Frontal cortex (tissue), 4 donors: ENCODE measurements around the gene DOCK8. TPM values are rescaled to one million over a fixed set of nuclear protein-coding genes. Genes with fewer than 3 reads are reported as not detected.
"Not testable (repeated sequence)": the region's sequence is repeated elsewhere in the genome, so short reads cannot be mapped to it uniquely, and the experiment has no call there.

Experiments used
- DNase-seq, 2 donors: peaks; one replicate each; pipeline ENCODE4 v3.0.0; 2012; ENCODE audit warnings: low spot score in 2 of 2
- FAIRE-seq: peaks from 2 replicates; lab custom pipeline; 2012; peaks lifted over from hg19 to GRCh38; lab: Jason Lieb, UNC
- total RNA-seq: library from RNA; depleted of rRNA; stranded (reverse); fragments of >200 nt; gene quantifications from one replicate; pipeline ENCODE4 v1.2.3, GENCODE V29; 2014
- donor health status: control.
- donor health status: control.
- donor health status: control.

Gene DOCK8
- total RNA-seq, 1 donor from 2014 or later: 2.4 TPM

GRCh38 chr9:392077-392804 is 177.6 kb downstream of the DOCK8 start:
- FAIRE-seq: no peak
- DNase-seq: no peak

GRCh38 chr9:394347-395052 is 179.8 kb downstream of the DOCK8 start:
- peak in 1 of 2 donors; percentile 14 for DNase-seq
- FAIRE-seq: no peak

GRCh38 chr9:396396-396795 is 181.7 kb downstream of the DOCK8 start:
- DNase-seq (no peak), FAIRE-seq (no peak)

- DNase-seq (no peak), FAIRE-seq (no peak)
Measured at GRCh38 chr9:398085-398484, 183.4 kb downstream of the DOCK8 start.

GRCh38 chr9:401223-401622 is 186.6 kb downstream of the DOCK8 start:
- no peak for DNase-seq
- no peak for FAIRE-seq

GRCh38 chr9:404234-404633 is 189.6 kb downstream of the DOCK8 start:
- no peak for FAIRE-seq
- no peak for DNase-seq

- FAIRE-seq: no peak
- no peak for DNase-seq
Measured at GRCh38 chr9:405341-405740, 190.7 kb downstream of the DOCK8 start.

GRCh38 chr9:406886-407654 is 192.4 kb downstream of the DOCK8 start:
- DNase-seq: peak in 1 of 2 donors; percentile 16
- FAIRE-seq: no peak

- DNase-seq, FAIRE-seq: not testable (repeated sequence)
Measured at GRCh38 chr9:409655-410054, 195.0 kb downstream of the DOCK8 start.

- DNase-seq (no peak), FAIRE-seq (no peak)
Measured at GRCh38 chr9:414595-414994, 199.9 kb downstream of the DOCK8 start.

- FAIRE-seq (no peak), DNase-seq (no peak)
Measured at GRCh38 chr9:419571-420171, 205.0 kb downstream of the DOCK8 start.

GRCh38 chr9:421896-422295 is 207.2 kb downstream of the DOCK8 start:
- no peak for DNase-seq
- FAIRE-seq: no peak

GRCh38 chr9:426264-426663 is 211.6 kb downstream of the DOCK8 start:
- DNase-seq (no peak), FAIRE-seq (no peak)

GRCh38 chr9:426976-427375 is 212.3 kb downstream of the DOCK8 start:
- DNase-seq (no peak), FAIRE-seq (no peak)

- FAIRE-seq (no peak), DNase-seq (no peak)
Measured at GRCh38 chr9:431701-432100, 217.0 kb downstream of the DOCK8 start.

- FAIRE-seq: peak; percentile 68
- no peak for DNase-seq
Measured at GRCh38 chr9:436482-436881, 221.8 kb downstream of the DOCK8 start.

GRCh38 chr9:437066-437465 is 222.4 kb downstream of the DOCK8 start:
- DNase-seq: no peak
- FAIRE-seq: no peak

GRCh38 chr9:437574-438001 is 222.9 kb downstream of the DOCK8 start:
- no peak for DNase-seq
- FAIRE-seq: no peak

GRCh38 chr9:438066-438465 is 223.4 kb downstream of the DOCK8 start:
- FAIRE-seq (no peak), DNase-seq (no peak)
